ENCODE measurements around the gene CAMTA1.

GRCh38 chr1:6998267-6998666 lies 213.0 kb downstream of the CAMTA1 start:
- TF ChIP-seq POLR2AphosphoS5 (IDR thresholded peaks at IDR 0.05), result no peak
- no peak for TF ChIP-seq CTCF (IDR thresholded peaks at IDR 0.05; ENCODE audit: poor library complexity, severe bottlenecking)
- TF ChIP-seq, protein P1, sequence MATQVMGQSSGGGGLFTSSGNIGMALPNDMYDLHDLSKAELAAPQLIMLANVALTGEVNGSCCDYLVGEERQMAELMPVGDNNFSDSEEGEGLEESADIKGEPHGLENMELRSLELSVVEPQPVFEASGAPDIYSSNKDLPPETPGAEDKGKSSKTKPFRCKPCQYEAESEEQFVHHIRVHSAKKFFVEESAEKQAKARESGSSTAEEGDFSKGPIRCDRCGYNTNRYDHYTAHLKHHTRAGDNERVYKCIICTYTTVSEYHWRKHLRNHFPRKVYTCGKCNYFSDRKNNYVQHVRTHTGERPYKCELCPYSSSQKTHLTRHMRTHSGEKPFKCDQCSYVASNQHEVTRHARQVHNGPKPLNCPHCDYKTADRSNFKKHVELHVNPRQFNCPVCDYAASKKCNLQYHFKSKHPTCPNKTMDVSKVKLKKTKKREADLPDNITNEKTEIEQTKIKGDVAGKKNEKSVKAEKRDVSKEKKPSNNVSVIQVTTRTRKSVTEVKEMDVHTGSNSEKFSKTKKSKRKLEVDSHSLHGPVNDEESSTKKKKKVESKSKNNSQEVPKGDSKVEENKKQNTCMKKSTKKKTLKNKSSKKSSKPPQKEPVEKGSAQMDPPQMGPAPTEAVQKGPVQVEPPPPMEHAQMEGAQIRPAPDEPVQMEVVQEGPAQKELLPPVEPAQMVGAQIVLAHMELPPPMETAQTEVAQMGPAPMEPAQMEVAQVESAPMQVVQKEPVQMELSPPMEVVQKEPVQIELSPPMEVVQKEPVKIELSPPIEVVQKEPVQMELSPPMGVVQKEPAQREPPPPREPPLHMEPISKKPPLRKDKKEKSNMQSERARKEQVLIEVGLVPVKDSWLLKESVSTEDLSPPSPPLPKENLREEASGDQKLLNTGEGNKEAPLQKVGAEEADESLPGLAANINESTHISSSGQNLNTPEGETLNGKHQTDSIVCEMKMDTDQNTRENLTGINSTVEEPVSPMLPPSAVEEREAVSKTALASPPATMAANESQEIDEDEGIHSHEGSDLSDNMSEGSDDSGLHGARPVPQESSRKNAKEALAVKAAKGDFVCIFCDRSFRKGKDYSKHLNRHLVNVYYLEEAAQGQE (IDR thresholded peaks at IDR 0.05; ENCODE audit: borderline replicate concordance), result no peak
- TF ChIP-seq TAF1 (IDR thresholded peaks at IDR 0.05; ENCODE audit: low read depth), result no peak

Data from neural cell (in vitro differentiated cells).